Fibroblast of villous mesenchyme (primary cell): ENCODE measurements around the gene ZFP14. TPM values are rescaled to one million over a fixed set of nuclear protein-coding genes. Genes with fewer than 3 reads are reported as not detected.

ENCODE experiments used
- DNase-seq: peaks from one replicate; pipeline ENCODE4 v3.0.0-alpha.2; 2010; ENCODE audit warnings: low read depth
- H3K4me3 ChIP-seq: 2 replicates; pipeline ENCODE4 v1.5.1; 2011; ENCODE audit warnings: low read depth, mild to moderate bottlenecking, low read length
- CTCF ChIP-seq: IDR thresholded peaks from 2 replicates; pipeline ENCODE4 v1.5.1; 2012; ENCODE audit warnings: low read depth, mild to moderate bottlenecking, low read length; ENCODE audit not compliant: insufficient read depth
- total RNA-seq: library from RNA; depleted of rRNA; stranded (reverse); fragments of >200 nt; gene quantifications from 2 replicates; pipeline ENCODE4 v1.2.3, GENCODE V29; 2012

The ZFP14 gene
- 2.6 and 4.7 TPM in 2 replicates for total RNA-seq

GRCh38 chr19:36378625-36379509 lies at the start of gene ZFP14:
Gene ZFP14 (minus strand): TSS chr19:36379201. CDS start chr19:36367892, 11,309 bp downstream.
- TF ChIP-seq CTCF = peak; percentile 22
- peak; percentile 92 for DNase-seq
- H3K4me3 ChIP-seq = peak within 1 kb of the TSS; percentile 80

- no peak for TF ChIP-seq CTCF
- no peak for DNase-seq
- H3K4me3 ChIP-seq = no peak overlapping the region
These were observed 44.9 kb upstream of the ZFP14 start for GRCh38 chr19:36423925-36424324.

GRCh38 chr19:36421749-36422481 lies 42.9 kb upstream of the ZFP14 start:
- H3K4me3 ChIP-seq = peak overlapping the region; percentile 54
- DNase-seq = no peak
- no peak for TF ChIP-seq CTCF

GRCh38 chr19:36420961-36421748 lies 42.2 kb upstream of the ZFP14 start:
- no peak for TF ChIP-seq CTCF
- peak; percentile 53 for DNase-seq
- H3K4me3 ChIP-seq = peak overlapping the region; percentile 54

GRCh38 chr19:36418287-36419001 lies 39.4 kb upstream of the ZFP14 start, which contains the start of gene ZFP82:
Gene ZFP82 (minus strand): TSS chr19:36418644. CDS start chr19:36409789, 8,855 bp downstream.
- no peak for TF ChIP-seq CTCF
- DNase-seq = peak; percentile 76
- peak within 1 kb of the TSS; percentile 73 for H3K4me3 ChIP-seq
